ENCODE data around the gene CST4.
"Not testable (repeated sequence)": the region's sequence is repeated elsewhere in the genome, so short reads cannot be mapped to it uniquely, and the experiment has no call there.

Gene CST4

DNA sequence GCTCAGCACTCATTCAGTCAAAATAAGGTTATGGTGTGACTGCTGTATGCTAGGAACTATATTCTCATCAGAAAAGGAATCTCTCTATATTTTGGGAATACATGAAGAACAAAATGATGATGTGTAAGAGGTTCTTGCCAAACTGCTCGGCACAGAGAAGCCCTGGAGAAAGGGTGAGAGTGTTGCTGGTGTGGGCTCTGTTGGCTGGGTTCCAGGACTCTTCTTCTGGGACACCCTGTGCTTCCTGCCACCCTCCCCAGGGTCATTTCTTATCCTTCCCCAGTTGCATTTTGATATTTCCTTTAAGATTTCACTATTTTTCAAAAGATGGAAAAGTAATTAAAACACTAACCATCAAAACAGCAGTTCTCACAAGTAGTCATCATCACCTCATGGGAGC, 33.1 kb upstream of the CST4 start:
- TF ChIP-seq, protein P1, sequence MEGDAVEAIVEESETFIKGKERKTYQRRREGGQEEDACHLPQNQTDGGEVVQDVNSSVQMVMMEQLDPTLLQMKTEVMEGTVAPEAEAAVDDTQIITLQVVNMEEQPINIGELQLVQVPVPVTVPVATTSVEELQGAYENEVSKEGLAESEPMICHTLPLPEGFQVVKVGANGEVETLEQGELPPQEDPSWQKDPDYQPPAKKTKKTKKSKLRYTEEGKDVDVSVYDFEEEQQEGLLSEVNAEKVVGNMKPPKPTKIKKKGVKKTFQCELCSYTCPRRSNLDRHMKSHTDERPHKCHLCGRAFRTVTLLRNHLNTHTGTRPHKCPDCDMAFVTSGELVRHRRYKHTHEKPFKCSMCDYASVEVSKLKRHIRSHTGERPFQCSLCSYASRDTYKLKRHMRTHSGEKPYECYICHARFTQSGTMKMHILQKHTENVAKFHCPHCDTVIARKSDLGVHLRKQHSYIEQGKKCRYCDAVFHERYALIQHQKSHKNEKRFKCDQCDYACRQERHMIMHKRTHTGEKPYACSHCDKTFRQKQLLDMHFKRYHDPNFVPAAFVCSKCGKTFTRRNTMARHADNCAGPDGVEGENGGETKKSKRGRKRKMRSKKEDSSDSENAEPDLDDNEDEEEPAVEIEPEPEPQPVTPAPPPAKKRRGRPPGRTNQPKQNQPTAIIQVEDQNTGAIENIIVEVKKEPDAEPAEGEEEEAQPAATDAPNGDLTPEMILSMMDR (IDR thresholded peaks at IDR 0.05; ENCODE audit: low read depth, low read length) = no peak
- Histone ChIP-seq H3K9me3 (ENCODE audit: severe bottlenecking) (no peaks in the 10 kb centered on the region), H3K4me3 (ENCODE audit: low read depth, low read length) (no peak overlapping the region), H3K27me3 (ENCODE audit: insufficient read depth, low read depth, severe bottlenecking) (no peaks in the 10 kb centered on the region), H3K27ac (no peak overlapping the region), H3K36me3 (no peaks in the 10 kb centered on the region)
- DNase-seq = no peak

DNA sequence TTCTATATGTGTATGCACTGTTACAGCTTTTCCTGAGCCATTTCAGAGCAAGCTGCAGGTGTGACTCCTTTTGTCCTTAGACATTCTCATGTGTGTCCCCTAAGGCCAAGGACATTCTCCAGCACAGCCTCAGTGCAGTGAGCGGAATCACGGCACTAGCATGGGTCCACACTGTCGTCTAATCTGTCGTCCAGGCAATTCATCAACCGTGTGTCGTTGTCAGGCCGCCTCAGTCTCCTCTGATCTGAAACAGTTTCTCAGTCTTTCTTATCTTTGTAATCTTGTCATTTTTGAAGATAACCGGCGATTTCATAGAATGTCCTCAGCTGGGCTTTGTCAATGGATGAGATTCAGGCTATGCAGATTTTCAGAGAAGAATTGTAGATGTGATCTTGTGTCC, 30.5 kb upstream of the CST4 start:
- not testable (repeated sequence) for DNase-seq; H3K27ac ChIP-seq; H3K4me3 ChIP-seq (ENCODE audit: low read depth, low read length); H3K27me3 ChIP-seq (ENCODE audit: insufficient read depth, low read depth, severe bottlenecking); H3K9me3 ChIP-seq (ENCODE audit: severe bottlenecking); H3K36me3 ChIP-seq

DNA sequence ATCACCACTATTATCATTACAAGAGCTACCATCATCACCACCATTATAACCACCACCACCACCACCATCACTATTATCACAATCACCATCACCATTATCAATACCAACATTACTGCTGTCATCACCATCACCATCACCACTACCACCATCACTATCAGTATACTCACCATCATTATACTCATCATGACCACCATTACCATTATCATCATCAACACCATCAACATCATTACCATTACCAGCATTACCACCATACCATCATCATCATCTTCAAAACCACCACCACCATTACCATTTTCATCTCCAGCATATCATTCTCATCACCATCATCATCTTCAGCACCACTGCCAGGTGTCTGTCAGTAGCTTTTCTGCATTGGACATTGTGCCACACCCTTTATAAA, 22.9 kb upstream of the CST4 start:
- H3K4me3 ChIP-seq (ENCODE audit: low read depth, low read length); H3K27me3 ChIP-seq (ENCODE audit: insufficient read depth, low read depth, severe bottlenecking); H3K9me3 ChIP-seq (ENCODE audit: severe bottlenecking); H3K27ac ChIP-seq; DNase-seq; H3K36me3 ChIP-seq: not testable (repeated sequence)

DNA sequence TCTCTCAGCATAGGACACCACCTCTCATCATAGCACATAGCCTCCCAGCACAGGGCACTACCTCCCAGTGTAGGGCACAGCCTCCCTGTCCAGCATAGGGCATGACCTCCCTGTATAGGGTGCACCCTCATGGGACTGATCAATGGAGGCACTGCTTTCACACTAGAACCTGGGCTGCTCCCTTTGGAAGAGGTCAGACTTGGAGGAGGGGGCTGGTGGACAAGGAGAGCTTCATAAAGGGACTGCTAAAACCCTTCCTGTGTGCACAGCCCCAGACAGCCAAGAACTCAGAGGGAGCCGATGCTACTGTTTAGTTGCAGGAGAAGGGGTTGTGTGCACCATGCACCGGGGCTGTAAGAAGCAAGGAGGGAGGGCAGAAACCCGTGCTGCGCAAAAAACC, 21.9 kb upstream of the CST4 start:
- H3K36me3 ChIP-seq = no peaks in the 10 kb centered on the region
- no peak for DNase-seq
- no peak overlapping the region for H3K4me3 ChIP-seq (ENCODE audit: low read depth, low read length)
- H3K27ac ChIP-seq = no peak overlapping the region
- H3K9me3 ChIP-seq (ENCODE audit: severe bottlenecking) = no peaks in the 10 kb centered on the region
- TF ChIP-seq, protein P1 (IDR thresholded peaks at IDR 0.05; ENCODE audit: low read depth, low read length) = no peak
- H3K27me3 ChIP-seq (ENCODE audit: insufficient read depth, low read depth, severe bottlenecking) = no peaks in the 10 kb centered on the region

DNA sequence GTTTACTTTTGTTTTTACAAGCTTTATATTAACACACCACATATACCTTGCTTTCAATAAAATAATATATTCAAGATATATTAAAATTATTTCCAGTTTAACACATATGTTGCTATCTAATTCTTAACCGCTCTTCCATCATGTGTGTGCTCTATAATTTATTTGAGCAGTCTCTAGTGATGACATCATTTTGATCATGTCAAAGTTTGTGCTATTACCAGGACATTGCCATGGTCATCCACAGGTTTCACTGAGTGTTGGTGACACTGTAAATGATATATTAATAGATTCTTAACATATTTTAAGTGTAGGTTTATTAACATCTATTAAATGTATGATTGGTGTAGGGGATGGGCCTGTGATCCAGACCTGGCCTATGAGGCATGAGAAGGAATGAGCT, 17.1 kb upstream of the CST4 start:
- DNase-seq = no peak
- H3K27me3 ChIP-seq (ENCODE audit: insufficient read depth, low read depth, severe bottlenecking) = no peaks in the 10 kb centered on the region
- no peak overlapping the region for H3K4me3 ChIP-seq (ENCODE audit: low read depth, low read length)
- TF ChIP-seq, protein P1 (IDR thresholded peaks at IDR 0.05; ENCODE audit: low read depth, low read length) = no peak
- no peak overlapping the region for H3K27ac ChIP-seq
- no peaks in the 10 kb centered on the region for H3K9me3 ChIP-seq (ENCODE audit: severe bottlenecking)
- no peaks in the 10 kb centered on the region for H3K36me3 ChIP-seq

DNA sequence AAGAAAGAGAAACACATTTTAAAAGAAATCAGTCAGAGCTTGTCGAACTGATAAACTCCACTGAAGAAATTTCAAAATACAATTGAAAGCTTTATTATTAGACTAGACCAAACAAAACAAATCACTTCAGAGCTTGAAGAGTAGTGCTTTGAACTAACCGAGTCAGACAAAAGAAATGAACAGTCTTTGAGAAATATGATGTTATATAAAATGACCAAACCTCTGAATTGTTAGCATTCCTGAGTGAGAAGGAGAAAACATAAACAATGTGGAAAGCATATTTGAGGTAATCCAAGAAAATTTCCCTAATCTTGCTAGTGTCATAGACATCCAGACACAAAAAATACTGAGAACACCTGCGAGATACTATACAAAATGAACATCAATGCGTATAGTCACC, 13.2 kb upstream of the CST4 start:
- no peak for DNase-seq
- Histone ChIP-seq H3K27me3 (ENCODE audit: insufficient read depth, low read depth, severe bottlenecking) (no peaks in the 10 kb centered on the region), H3K9me3 (ENCODE audit: severe bottlenecking) (no peaks in the 10 kb centered on the region), H3K36me3 (no peaks in the 10 kb centered on the region), H3K4me3 (ENCODE audit: low read depth, low read length) (no peak overlapping the region), H3K27ac (no peak overlapping the region)
- TF ChIP-seq, protein P1 (IDR thresholded peaks at IDR 0.05; ENCODE audit: low read depth, low read length) = no peak

DNA sequence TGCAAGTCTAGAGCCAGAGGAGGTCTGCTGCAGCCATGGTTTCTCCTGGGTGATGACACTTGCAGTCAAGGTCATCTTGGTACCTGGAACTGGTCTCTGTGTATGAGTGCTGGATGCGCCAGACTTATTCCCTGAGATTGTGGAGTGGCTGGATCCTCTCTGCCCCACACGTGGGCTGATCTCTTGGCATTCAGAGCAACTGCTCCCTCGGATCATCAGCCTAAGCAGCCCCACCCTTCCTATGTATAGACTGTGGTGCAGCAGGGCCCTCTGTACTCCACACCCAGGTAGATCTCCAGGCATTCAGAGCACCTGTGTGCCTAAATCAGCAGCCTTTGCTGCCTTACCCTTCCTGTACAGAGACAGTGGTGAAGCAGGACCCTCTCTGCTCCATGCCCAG, 12.1 kb upstream of the CST4 start:
- no peak overlapping the region for H3K27ac ChIP-seq
- no peaks in the 10 kb centered on the region for H3K9me3 ChIP-seq (ENCODE audit: severe bottlenecking)
- DNase-seq = no peak
- H3K4me3 ChIP-seq (ENCODE audit: low read depth, low read length) = no peak overlapping the region
- H3K36me3 ChIP-seq = no peaks in the 10 kb centered on the region
- TF ChIP-seq, protein P1 (IDR thresholded peaks at IDR 0.05; ENCODE audit: low read depth, low read length) = no peak
- H3K27me3 ChIP-seq (ENCODE audit: insufficient read depth, low read depth, severe bottlenecking) = no peaks in the 10 kb centered on the region
